Fibroblast of upper back skin (primary cell): ENCODE measurements around the gene MDC1.
"Not testable (repeated sequence)": the region's sequence is repeated elsewhere in the genome, so short reads cannot be mapped to it uniquely, and the experiment has no call there.

Source experiments
- DNase-seq: peaks from one replicate; pipeline ENCODE4 v3.0.0-alpha.2; 2013

Gene MDC1

GRCh38 chr6:30717129-30717844, at the start of gene MDC1:
MDC1 (minus strand) TSS chr6:30717281; CDS start chr6:30715175, 2,106 bp downstream.
- DNase-seq, result peak; percentile 100

- DNase-seq, result no peak
These were observed 49.5 kb upstream of the MDC1 start for GRCh38 chr6:30766461-30767157.

GRCh38 chr6:30765495-30765894, 48.4 kb upstream of the MDC1 start:
- not testable (repeated sequence) for DNase-seq

GRCh38 chr6:30764490-30765043, 47.5 kb upstream of the MDC1 start:
- DNase-seq, result not testable (repeated sequence)

GRCh38 chr6:30763618-30764489, 46.8 kb upstream of the MDC1 start:
- peak; percentile 73 for DNase-seq

- no peak for DNase-seq
These were observed 46.1 kb upstream of the MDC1 start for GRCh38 chr6:30763155-30763617.

- DNase-seq, result no peak
These were observed 44.8 kb upstream of the MDC1 start for GRCh38 chr6:30761791-30762429.

- DNase-seq, result no peak
These were observed 43.5 kb upstream of the MDC1 start for GRCh38 chr6:30760549-30760948.

GRCh38 chr6:30759575-30760239, 42.6 kb upstream of the MDC1 start:
- DNase-seq, result peak; percentile 98

- no peak for DNase-seq
These were observed 40.3 kb upstream of the MDC1 start for GRCh38 chr6:30757261-30757904.

GRCh38 chr6:30756405-30757003, 39.4 kb upstream of the MDC1 start:
- DNase-seq, result not testable (repeated sequence)

- peak; percentile 89 for DNase-seq
These were observed 37.5 kb upstream of the MDC1 start for GRCh38 chr6:30754631-30755030.

GRCh38 chr6:30752157-30752927, 35.3 kb upstream of the MDC1 start:
- peak; percentile 100 for DNase-seq

GRCh38 chr6:30750379-30750668, 33.2 kb upstream of the MDC1 start:
- DNase-seq, result no peak

GRCh38 chr6:30749554-30750378, 32.7 kb upstream of the MDC1 start:
- no peak for DNase-seq

- no peak for DNase-seq
These were observed 31.9 kb upstream of the MDC1 start for GRCh38 chr6:30748851-30749540.

GRCh38 chr6:30747902-30748769, 31.1 kb upstream of the MDC1 start:
- no peak for DNase-seq

GRCh38 chr6:30747300-30747687, 30.2 kb upstream of the MDC1 start:
- no peak for DNase-seq
